CD14-positive monocyte (primary cell): Measurements from ENCODE around the gene FGF21. TPM values are rescaled to one million over a fixed set of nuclear protein-coding genes. Genes with fewer than 3 reads are reported as not detected.

ENCODE experiments used
- DNase-seq, 3 donors: peaks; one replicate each; pipeline ENCODE4 v3.0.0-alpha.2; 2011 to 2022
- H2AFZ ChIP-seq: 2 replicates; pipeline ENCODE4 v1.6.0; 2012; ENCODE audit warnings: mild to moderate bottlenecking, low read depth, low read length, inconsistent platforms; ENCODE audit not compliant: insufficient read depth, poor library complexity, severe bottlenecking
- H3K27ac ChIP-seq, 2 donors: 1 replicate in 1 of 2; 2 replicates in 1 of 2; pipeline ENCODE4 v1.5.1; 2012 to 2013; ENCODE audit warnings: low read length in 2 of 2, control low read depth in 1 of 2, inconsistent platforms in 1 of 2, low read depth in 1 of 2, mild to moderate bottlenecking in 1 of 2
- H3K27me3 ChIP-seq, 2 donors: one replicate each; pipeline versions ENCODE4 v1.6.0 to v1.6.1; 2011 to 2013; ENCODE audit warnings: low read length in 2 of 2; ENCODE audit not compliant: control insufficient read depth in 2 of 2, insufficient read depth in 2 of 2
- H3K36me3 ChIP-seq, 2 donors: replicated peaks in 1 of 2; 1 replicate in 1 of 2; 2 replicates in 1 of 2; pipeline versions ENCODE4 v1.5.1 to v1.6.1; 2012 to 2013; ENCODE audit warnings: low read length in 2 of 2, control low read depth in 1 of 2, inconsistent platforms in 1 of 2, mild to moderate bottlenecking in 1 of 2; ENCODE audit not compliant: insufficient read depth in 2 of 2, control insufficient read depth in 1 of 2
- H3K4me1 ChIP-seq, 2 donors: 1 replicate in 1 of 2; 2 replicates in 1 of 2; pipeline versions ENCODE4 v1.5.1 to v1.6.1; 2012 to 2013; ENCODE audit warnings: low read length in 2 of 2, control low read depth in 1 of 2, inconsistent platforms in 1 of 2, mild to moderate bottlenecking in 1 of 2, moderate library complexity in 1 of 2; ENCODE audit not compliant: insufficient read depth in 2 of 2, control insufficient read depth in 1 of 2
- H3K4me2 ChIP-seq: replicated peaks from 2 replicates; pipeline ENCODE3; 2012; ENCODE audit warnings: low read length, moderate library complexity, mild to moderate bottlenecking; ENCODE audit not compliant: poor library complexity, severe bottlenecking; ENCODE audit errors: extremely low read depth
- H3K4me3 ChIP-seq, 3 experiments: fragments of 200-600 bp in 1 of 3; sonication (generic) in 1 of 3; replicated peaks in 1 of 3; 1 replicate in 2 of 3; 2 replicates in 1 of 3; pipeline ENCODE4 v1.5.1; 2011 to 2013; ENCODE audit warnings: low read length in 3 of 3, mild to moderate bottlenecking in 3 of 3, control low read depth in 2 of 3, low read depth in 2 of 3, inconsistent platforms in 1 of 3, moderate library complexity in 1 of 3
- H3K79me2 ChIP-seq: 2 replicates; pipeline ENCODE4 v1.6.0; 2012; ENCODE audit warnings: mild to moderate bottlenecking, control low read depth, inconsistent platforms, low read length, moderate library complexity; ENCODE audit not compliant: insufficient read depth
- H3K9ac ChIP-seq: 2 replicates; pipeline ENCODE4 v1.6.0; 2017; ENCODE audit warnings: low read length, mild to moderate bottlenecking; ENCODE audit not compliant: insufficient read depth, poor library complexity, severe bottlenecking
- H3K9me3 ChIP-seq, 2 donors: replicated peaks in 1 of 2; 1 replicate in 1 of 2; 2 replicates in 1 of 2; pipeline versions ENCODE4 v1.5.1 to v1.6.1; 2012 to 2013; ENCODE audit warnings: low read length in 2 of 2, control low read depth in 1 of 2; ENCODE audit not compliant: control insufficient read depth in 1 of 2, insufficient read depth in 1 of 2
- H4K20me1 ChIP-seq: 2 replicates; pipeline ENCODE4 v1.6.0; 2012; ENCODE audit warnings: mild to moderate bottlenecking, low read length, control low read depth, moderate library complexity; ENCODE audit not compliant: insufficient read depth
- H3K27ac Mint-ChIP-seq, 7 donors: one replicate each; pipeline ENCODE4 v1.8.0; 2020; ENCODE audit warnings: mild to moderate bottlenecking in 7 of 7, mixed read lengths in 7 of 7, moderate library complexity in 6 of 7, inconsistent platforms in 2 of 7
- H3K27me3 Mint-ChIP-seq, 3 donors: one replicate each; pipeline ENCODE4 v1.8.0; 2021 to 2022; ENCODE audit warnings: low read depth in 3 of 3, mild to moderate bottlenecking in 3 of 3, mixed read lengths in 3 of 3, moderate library complexity in 3 of 3, inconsistent platforms in 1 of 3
- H3K36me3 Mint-ChIP-seq, 2 donors: one replicate each; pipeline ENCODE4 v1.8.0; 2020; ENCODE audit warnings: mixed read lengths in 2 of 2, inconsistent platforms in 1 of 2, mild to moderate bottlenecking in 1 of 2
- H3K4me1 Mint-ChIP-seq: one replicate; pipeline ENCODE4 v1.8.0; 2020; ENCODE audit warnings: mild to moderate bottlenecking, mixed read lengths
- H3K4me3 Mint-ChIP-seq, 2 donors: one replicate each; pipeline ENCODE4 v1.8.0; 2020; ENCODE audit warnings: mild to moderate bottlenecking in 2 of 2, mixed read lengths in 2 of 2, moderate library complexity in 1 of 2
- H3K9me3 Mint-ChIP-seq, 7 donors: one replicate each; pipeline ENCODE4 v1.8.0; 2020 to 2022; ENCODE audit warnings: mixed read lengths in 7 of 7, mild to moderate bottlenecking in 6 of 7, moderate library complexity in 6 of 7, inconsistent platforms in 2 of 7
- WGBS: methylation state at CpG from one replicate; pipeline ENCODE4 v1.1.5; 2013; ENCODE audit warnings: missing lambda C conversion rate; ENCODE audit not compliant: insufficient coverage; 5-methylcytosine and 5-hydroxymethylcytosine counted together
- intact Hi-C, 2 donors: fragments of 100-400 bp; cut with micrococcal nuclease; formaldehyde crosslinking; loops; one replicate each; pipeline versions ENCODE4 v1.15.0 to v1.15.1; 2023
- polyA plus RNA-seq, 3 donors: library from polyadenylated mRNA; depleted of rRNA in 1 of 3; unstranded in 2 of 3; stranded (reverse) in 1 of 3; fragments of 300-500 nt in 2 of 3; fragments of >200 nt in 1 of 3; fragmentation: Illumina TruSeq in 2 of 3; gene quantifications; 1 replicate in 2 of 3; 2 replicates in 1 of 3; pipeline ENCODE4 v1.2.3, GENCODE V29; 2012 to 2021
- TF ChIP-seq, protein P1 (sequence below): fragments of 200-600 bp; IDR thresholded peaks from one replicate; pipeline ENCODE4 v1.8.0; 2022; ENCODE audit warnings: antibody characterized with exemption, mild to moderate bottlenecking

FGF21 gene
- polyA plus RNA-seq, 3 donors: not detected

DNA sequence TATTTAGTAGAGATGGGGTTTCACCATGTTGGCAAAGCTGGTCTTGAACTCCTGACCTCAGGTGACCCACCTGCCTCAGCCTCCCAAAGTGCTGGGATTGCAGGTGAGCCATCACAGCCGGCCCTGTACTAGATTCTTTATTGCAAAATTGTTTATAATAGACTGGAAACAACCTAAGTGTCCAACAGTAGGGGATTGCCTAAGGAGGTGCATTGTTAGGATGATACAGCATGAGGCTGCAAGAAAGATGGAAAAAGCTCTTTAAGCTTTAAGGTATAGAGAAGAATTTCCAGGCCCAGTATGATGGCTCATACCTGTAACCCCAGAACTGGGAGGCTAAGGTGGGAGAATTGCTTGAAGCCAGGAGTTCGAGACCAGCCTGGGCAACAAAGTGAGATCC, 47.3 kb downstream of the FGF21 start:
- H4K20me1 ChIP-seq: no peaks in the 10 kb centered on the region
- H3K27ac Mint-ChIP-seq: no peak overlapping the region
- H3K4me1 ChIP-seq: no peaks in the 10 kb centered on the region
- no peak overlapping the region for H2AFZ ChIP-seq
- H3K9me3 Mint-ChIP-seq: no peaks in the 10 kb centered on the region
- no peak for DNase-seq
- intact Hi-C loops: no loop called here
- H3K27me3 ChIP-seq: no peaks in the 10 kb centered on the region
- no peak overlapping the region for H3K4me3 Mint-ChIP-seq
- H3K79me2 ChIP-seq: no peaks in the 10 kb centered on the region
- peaks cover 3 to 8% of the 10 kb centered on the region in 2 donors for H3K36me3 Mint-ChIP-seq
- H3K4me2 ChIP-seq: no peak overlapping the region
- 100% methylated on average over 1 of the region's 2 CpGs for WGBS
- no peaks in the 10 kb centered on the region for H3K4me1 Mint-ChIP-seq
- no peaks in the 10 kb centered on the region for H3K36me3 ChIP-seq
- no peak overlapping the region for H3K4me3 ChIP-seq
- H3K27ac ChIP-seq: no peak overlapping the region
- H3K9me3 ChIP-seq: no peaks in the 10 kb centered on the region
- TF ChIP-seq, protein P1, sequence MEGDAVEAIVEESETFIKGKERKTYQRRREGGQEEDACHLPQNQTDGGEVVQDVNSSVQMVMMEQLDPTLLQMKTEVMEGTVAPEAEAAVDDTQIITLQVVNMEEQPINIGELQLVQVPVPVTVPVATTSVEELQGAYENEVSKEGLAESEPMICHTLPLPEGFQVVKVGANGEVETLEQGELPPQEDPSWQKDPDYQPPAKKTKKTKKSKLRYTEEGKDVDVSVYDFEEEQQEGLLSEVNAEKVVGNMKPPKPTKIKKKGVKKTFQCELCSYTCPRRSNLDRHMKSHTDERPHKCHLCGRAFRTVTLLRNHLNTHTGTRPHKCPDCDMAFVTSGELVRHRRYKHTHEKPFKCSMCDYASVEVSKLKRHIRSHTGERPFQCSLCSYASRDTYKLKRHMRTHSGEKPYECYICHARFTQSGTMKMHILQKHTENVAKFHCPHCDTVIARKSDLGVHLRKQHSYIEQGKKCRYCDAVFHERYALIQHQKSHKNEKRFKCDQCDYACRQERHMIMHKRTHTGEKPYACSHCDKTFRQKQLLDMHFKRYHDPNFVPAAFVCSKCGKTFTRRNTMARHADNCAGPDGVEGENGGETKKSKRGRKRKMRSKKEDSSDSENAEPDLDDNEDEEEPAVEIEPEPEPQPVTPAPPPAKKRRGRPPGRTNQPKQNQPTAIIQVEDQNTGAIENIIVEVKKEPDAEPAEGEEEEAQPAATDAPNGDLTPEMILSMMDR: no peak
- peaks cover 0 to 3% (median 2%) of the 10 kb centered on the region in 3 donors for H3K27me3 Mint-ChIP-seq
- H3K9ac ChIP-seq: no peak overlapping the region

DNA sequence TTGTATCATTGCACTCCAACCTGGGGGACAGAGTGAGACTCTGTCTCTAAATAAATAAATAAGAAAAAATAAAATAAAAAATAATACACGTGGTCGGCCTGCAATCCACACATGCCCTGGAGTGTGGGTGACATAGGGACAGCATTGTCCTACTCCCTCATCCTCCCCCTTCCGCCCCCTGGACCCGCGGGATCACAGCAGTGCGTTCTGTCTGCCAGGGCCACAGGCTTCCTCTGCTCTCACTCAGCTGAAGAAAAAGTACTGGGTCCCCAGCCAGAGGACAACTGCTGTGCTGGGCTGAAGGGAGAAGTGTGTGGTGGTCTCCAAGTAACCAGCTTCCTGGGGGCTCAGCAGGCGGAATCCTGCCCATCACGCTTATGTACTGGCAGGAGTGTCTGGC, 49.2 kb downstream of the FGF21 start:
- Histone ChIP-seq H3K4me1 (peaks cover 0 to 2% of the 10 kb centered on the region in 2 donors), H3K79me2 (peaks cover 2% of the 10 kb centered on the region), H3K27me3 (no peaks in the 10 kb centered on the region), H3K4me3 (no peak overlapping the region), H3K9me3 (no peaks in the 10 kb centered on the region), H3K4me2 (no peak overlapping the region), H3K9ac (no peak overlapping the region), H2AFZ (no peak overlapping the region), H3K36me3 (no peaks in the 10 kb centered on the region), H4K20me1 (no peaks in the 10 kb centered on the region), H3K27ac (no peak overlapping the region)
- intact Hi-C loops: no loop called here
- TF ChIP-seq, protein P1: no peak
- DNase-seq: no peak
- whole genome bisulfite sequencing: 95% methylated on average over 2 of the region's 8 CpGs
- Mint-ChIP-seq H3K27ac (no peak overlapping the region), H3K27me3 (peaks cover 0 to 2% (median 1%) of the 10 kb centered on the region in 3 donors), H3K4me1 (peaks cover 3% of the 10 kb centered on the region), H3K4me3 (no peak overlapping the region), H3K9me3 (no peaks in the 10 kb centered on the region), H3K36me3 (peaks cover 5 to 6% of the 10 kb centered on the region in 2 donors)
